K562 (cell line): ENCODE results near the gene FCSK. TPM values are rescaled to one million over a fixed set of nuclear protein-coding genes. Genes with fewer than 3 reads are reported as not detected.
A peak's percentile ranks its signal among the peaks of the same experiment; 100 is the strongest.

ENCODE experiments used
- ATAC-seq: fragments of 200-7000 bp; cut with Tn5 transposase; 3 replicates; pipeline ENCODE4 v1.9.1; 2020; ENCODE audit warnings: moderate library complexity
- BruUV-seq: library from RNA; stranded (reverse); fragments of 400-500 nt; replicated peaks from 2 replicates; lab custom pipeline; 2021; lab: Mats Ljungman, UMichigan
- CTCF ChIA-PET: fragments of 300-600 bp; formaldehyde crosslinking; extraction: SDS; loops from one replicate; lab custom pipeline; 2021; ENCODE audit warnings: low intra/inter-chr PET ratio; lab: Yijun Ruan, JAX
- POLR2A ChIA-PET: fragments of 300-600, 350-650 bp; sonication (Branson Sonifier 250); formaldehyde crosslinking; extraction: SDS; loops from one replicate; lab custom pipeline; 2021; ENCODE audit warnings: antibody characterized with exemption, inconsistent platforms; lab: Yijun Ruan, JAX
- DNase-seq, 4 experiments: peaks; one replicate each; pipeline versions ENCODE4 v3.0.0 to v3.0.0-alpha.2; 2011 to 2018; ENCODE audit warnings: low spot score in 3 of 4, mixed read lengths in 3 of 4; ENCODE audit errors: extremely low read depth in 1 of 4
- FAIRE-seq: peaks from 2 replicates; lab custom pipeline; 2011; peaks lifted over from hg19 to GRCh38; lab: Jason Lieb, UNC
- H2AFZ ChIP-seq: 2 replicates; pipeline ENCODE4 v1.6.0; 2011; ENCODE audit warnings: low read depth, low read length, control low read depth, inconsistent platforms
- H3K27ac ChIP-seq: fragments of 200-600 bp; 3 replicates; pipeline ENCODE4 v1.8.0; 2011; ENCODE audit warnings: low read depth, mild to moderate bottlenecking, control low read depth, inconsistent platforms, low read length, moderate library complexity, mixed read lengths; ENCODE audit errors: extremely low read depth
- H3K27me3 ChIP-seq, 2 experiments: fragments of 300-600 bp in 1 of 2; 2 replicates in 1 of 2; 3 replicates in 1 of 2; pipeline versions ENCODE4 v1.6.0 to v1.8.0; 2011; ENCODE audit warnings: inconsistent platforms in 2 of 2, low read length in 2 of 2, mild to moderate bottlenecking in 1 of 2, mixed read lengths in 1 of 2, moderate library complexity in 1 of 2; ENCODE audit not compliant: control insufficient read depth in 2 of 2, insufficient read depth in 2 of 2
- H3K36me3 ChIP-seq: fragments of 300-600 bp; 3 replicates; pipeline ENCODE4 v1.8.0; 2011; ENCODE audit warnings: mild to moderate bottlenecking, low read length, inconsistent platforms; ENCODE audit not compliant: control insufficient read depth, insufficient read depth
- H3K4me1 ChIP-seq, 2 experiments: fragments of 200-600 bp in 1 of 2; replicated peaks in 1 of 2; 2 replicates in 1 of 2; 3 replicates in 1 of 2; pipeline versions ENCODE4 v1.5.1 to v1.8.0; 2011; ENCODE audit warnings: inconsistent platforms in 2 of 2, low read length in 2 of 2, mild to moderate bottlenecking in 1 of 2, mixed read lengths in 1 of 2, moderate library complexity in 1 of 2; ENCODE audit not compliant: control insufficient read depth in 2 of 2, insufficient read depth in 2 of 2
- H3K4me2 ChIP-seq: 2 replicates; pipeline ENCODE4 v1.6.1; 2011; ENCODE audit warnings: low read length, control low read depth, inconsistent platforms, mixed read lengths; ENCODE audit not compliant: insufficient read depth
- H3K4me3 ChIP-seq: fragments of 200-600 bp; sonication (generic), shearing (Covaris generic); 2 replicates; pipeline ENCODE4 v1.5.1; 2016; ENCODE audit warnings: control low read depth, inconsistent platforms
- H3K79me2 ChIP-seq: fragments of 200-600 bp; 3 replicates; pipeline ENCODE4 v1.8.0; 2011; ENCODE audit warnings: low read length, inconsistent platforms; ENCODE audit not compliant: control insufficient read depth, insufficient read depth
- H3K9ac ChIP-seq, 2 experiments: 2 replicates each; pipeline versions ENCODE4 v1.6.0 to v1.6.1; 2011; ENCODE audit warnings: low read depth in 2 of 2, low read length in 2 of 2, control low read depth in 1 of 2, inconsistent platforms in 1 of 2, mild to moderate bottlenecking in 1 of 2, mixed read lengths in 1 of 2; ENCODE audit not compliant: insufficient read depth in 1 of 2
- H3K9me1 ChIP-seq: one replicate; pipeline ENCODE4 v1.6.0; 2011; ENCODE audit warnings: inconsistent platforms, mild to moderate bottlenecking, low read length, moderate library complexity; ENCODE audit not compliant: control insufficient read depth, insufficient read depth
- H3K9me3 ChIP-seq: replicated peaks from 2 replicates; pipeline ENCODE4 v1.5.1; 2011; ENCODE audit warnings: low read depth, low read length, inconsistent platforms; ENCODE audit not compliant: control insufficient read depth, insufficient read depth
- H4K20me1 ChIP-seq: replicated peaks from 2 replicates; pipeline ENCODE4 v1.6.1; 2011; ENCODE audit warnings: low read length, inconsistent platforms, mixed read lengths; ENCODE audit not compliant: control insufficient read depth, insufficient read depth
- C11orf30 ChIP-seq: fragments of 450-650 bp; IDR thresholded peaks from 2 replicates; pipeline ENCODE4 v1.6.1; 2016; ENCODE audit warnings: low read depth, mild to moderate bottlenecking
- CBX3 ChIP-seq, 2 experiments: IDR thresholded peaks; 1 replicate in 1 of 2; 2 replicates in 1 of 2; pipeline ENCODE4 v1.6.1; 2012; ENCODE audit warnings: inconsistent platforms in 2 of 2, low read length in 2 of 2, borderline replicate concordance in 1 of 2, control low read depth in 1 of 2
- EWSR1 ChIP-seq: fragments of 450-650 bp; IDR thresholded peaks from 2 replicates; pipeline ENCODE4 v1.6.1; 2018; ENCODE audit warnings: borderline replicate concordance, mild to moderate bottlenecking, low read depth, moderate library complexity; ENCODE audit not compliant: partially characterized antibody
- FOS ChIP-seq: IDR thresholded peaks from 3 replicates; pipeline ENCODE4 v1.6.1; 2011; ENCODE audit not compliant: insufficient read length; ENCODE audit errors: extremely low read depth
- KLF6 ChIP-seq: fragments of 250-450 bp; sonication (Bioruptor Pico); IDR thresholded peaks from 2 replicates; pipeline ENCODE4 v1.4.0; 2020; ENCODE audit warnings: mild to moderate bottlenecking, moderate library complexity, borderline replicate concordance
- MAFF ChIP-seq: IDR thresholded peaks from 2 replicates; pipeline ENCODE4 v1.6.1; 2012; ENCODE audit warnings: low read length, improper control_type of control experiment
- NCOA1 ChIP-seq: fragments of 450-650 bp; IDR thresholded peaks from 2 replicates; pipeline ENCODE4 v1.6.1; 2016; ENCODE audit warnings: low read depth
- SUPT5H ChIP-seq: fragments of 450-650 bp; IDR thresholded peaks from 2 replicates; pipeline ENCODE4 v1.6.1; 2016
- TAF15 ChIP-seq: fragments of 200-400 bp; formaldehyde crosslinking; IDR thresholded peaks from 2 replicates; pipeline ENCODE4 v1.6.1; 2017; ENCODE audit warnings: mild to moderate bottlenecking, low read depth, low read length, moderate library complexity
- TAF7 ChIP-seq: fragments of 450-650 bp; IDR thresholded peaks from 2 replicates; pipeline ENCODE4 v1.6.1; 2016; ENCODE audit warnings: missing genetic modification characterization, missing compliant biosample characterization
- ZBTB8A ChIP-seq: fragments of 450-650 bp; IDR thresholded peaks from 2 replicates; pipeline ENCODE4 v1.6.1; 2018; ENCODE audit warnings: mild to moderate bottlenecking, moderate library complexity; ENCODE audit not compliant: partially characterized antibody
- ZKSCAN3 ChIP-seq: fragments of 250-450 bp; sonication (Bioruptor Pico); IDR thresholded peaks from 2 replicates; pipeline ENCODE4 v1.4.0; 2020
- ZNF143 ChIP-seq: sonication (generic); formaldehyde crosslinking; IDR thresholded peaks from 2 replicates; pipeline ENCODE4 v1.9.0; 2022; ENCODE audit warnings: mild to moderate bottlenecking, missing genetic modification reagents
- ZNF583 ChIP-seq: fragments of 250-450 bp; sonication (Bioruptor Pico); IDR thresholded peaks from 2 replicates; pipeline ENCODE4 v1.4.0; 2020
- ZNF589 ChIP-seq: fragments of 200-800 bp; sonication (Bioruptor generic); IDR thresholded peaks from 2 replicates; pipeline ENCODE4 v1.6.1; 2016; ENCODE audit warnings: low read depth, missing genetic modification characterization, missing compliant biosample characterization
- ZNF785 ChIP-seq: fragments of 250-450 bp; sonication (Bioruptor Pico); IDR thresholded peaks from 2 replicates; pipeline ENCODE4 v1.4.0; 2020; ENCODE audit warnings: mild to moderate bottlenecking
- WGBS: fragments of 100-300 bp; shearing (Covaris generic); methylation state at CpG from one replicate; pipeline ENCODE4 v1.1.6; 2016; ENCODE audit warnings: low coverage, mixed read lengths; ENCODE audit not compliant: insufficient coverage; ENCODE audit errors: missing lambda C conversion rate; 5-methylcytosine and 5-hydroxymethylcytosine counted together
- in situ Hi-C: fragments of 300-500 bp; cut with MboI; formaldehyde crosslinking; loops from 4 replicates; pipeline ENCODE4 v1.15.0; 2018; ENCODE audit warnings: inconsistent platforms, mixed read lengths
- intact Hi-C: fragments of 100-400 bp; cut with micrococcal nuclease; formaldehyde crosslinking; loops from 2 replicates; pipeline ENCODE4 v1.14.2; 2022
- polyA plus RNA-seq, 8 experiments: library from polyadenylated mRNA; depleted of rRNA in 4 of 8; stranded (reverse) in 5 of 8; unstranded in 3 of 8; fragments of >200 nt; fragmentation: Nextera tagmentation in 2 of 8; fragmentation: Illumina TruSeq in 1 of 8; extraction: Ambion mirVana in 2 of 8; extraction: Trizol in 1 of 8; gene quantifications; 2 replicates each; pipeline versions ENCODE4 v1.2.1 to v1.2.3, GENCODE V29; 2011 to 2014; ENCODE audit warnings: inconsistent platforms in 1 of 8, missing spikeins in 1 of 8
- total RNA-seq, 7 experiments: library from RNA; depleted of rRNA in 6 of 7; stranded (reverse); fragments of >200 nt in 6 of 7; fragmentation: Illumina TruSeq in 2 of 7; extraction: Trizol in 2 of 7; gene quantifications; 2 replicates each; pipeline versions ENCODE4 v1.2.1 to v1.2.3, GENCODE V29; 2011 to 2021; ENCODE audit warnings: low replicate concordance in 1 of 7
- TF ChIP-seq, protein P1 (sequence below), 2 experiments: IDR thresholded peaks; 2 replicates each; pipeline ENCODE4 v1.6.1; 2012; ENCODE audit warnings: improper control_type of control experiment in 2 of 2, low read depth in 2 of 2, low read length in 2 of 2, borderline replicate concordance in 1 of 2
- TF ChIP-seq, protein P2 (sequence below): fragments of 250-450 bp; sonication (Bioruptor Pico); IDR thresholded peaks from 2 replicates; pipeline ENCODE4 v1.5.0; 2020; ENCODE audit warnings: mild to moderate bottlenecking
- TF ChIP-seq, protein P3 (sequence below): sonication (generic); formaldehyde crosslinking; IDR thresholded peaks from 2 replicates; pipeline ENCODE4 v1.8.0; 2022; ENCODE audit warnings: mild to moderate bottlenecking, missing genetic modification reagents

FCSK gene
- total and polyA plus RNA-seq, 9 of the 15 experiments (the other 6 are each of a cell fraction or from before 2014, with no cell fraction given) = 0.92 to 18.6 (median 8.3) TPM

DNA sequence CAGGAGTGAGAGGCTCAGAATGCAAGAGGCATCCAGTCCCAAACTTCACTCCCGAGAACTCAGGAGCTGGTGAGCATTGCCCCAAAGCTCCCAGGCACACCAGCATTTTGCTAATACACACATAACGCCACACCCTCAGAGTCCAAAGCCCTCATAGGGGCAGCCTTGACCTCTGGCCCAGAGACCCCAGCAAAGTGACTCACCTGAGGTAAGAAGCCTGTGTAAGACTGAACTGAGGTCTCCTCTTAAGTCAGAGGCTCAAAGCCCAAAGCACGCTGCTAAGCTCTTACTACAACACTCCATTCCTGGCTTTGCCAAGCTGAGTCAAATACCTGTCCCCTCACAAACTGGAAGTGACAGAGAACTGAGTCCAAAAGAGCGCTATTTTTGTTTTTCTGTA lies 31.9 kb upstream of the FCSK start (continued):
- TF ChIP-seq ZBTB8A (no peak), ZKSCAN3 (CRISPR knock-in tag) (no peak), EWSR1 (no peak)

DNA sequence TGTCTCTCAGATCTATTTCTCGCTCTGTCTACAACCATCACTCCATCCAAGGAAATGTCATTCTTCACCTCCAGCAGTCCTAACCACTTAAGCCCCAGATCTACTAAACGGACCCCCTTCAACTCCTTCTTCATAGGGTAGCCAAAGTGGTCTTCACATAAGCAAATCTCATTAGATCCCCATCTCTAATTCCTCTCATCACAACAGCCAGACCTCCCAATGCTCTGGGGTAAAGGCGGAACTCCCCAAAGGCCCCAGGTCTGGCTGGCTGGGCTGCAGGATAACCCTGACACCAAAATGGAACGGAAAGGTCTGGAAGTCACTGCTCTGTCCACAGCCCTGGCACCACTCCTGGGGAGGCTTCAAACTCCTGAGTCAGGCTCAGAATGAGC lies 26.6 kb upstream of the FCSK start:
- no peak for ATAC-seq
- ChIA-PET CTCF (no interaction called here), POLR2A (interaction anchor here (0.5 to 1.6 kb wide), 11 partner anchors 9 to 1092 kb away, joined by 3 to 14 read pairs (median 4); no protein-coding TSS in a partner anchor)
- intact Hi-C loops = loop anchor here (1.0 to 2.0 kb wide), 4 partner anchors 10 to 97 kb away; no protein-coding TSS in a partner anchor
- WGBS = 16% methylated on average over 4 of the region's 4 CpGs
- H3K9ac ChIP-seq = peak overlapping the region; percentile 77 to 85
- H3K4me3 ChIP-seq = no peak overlapping the region; the same call in 1 of the 2 replicates
- H3K79me2 ChIP-seq = peaks cover 91% of the 10 kb centered on the region
- H3K27me3 ChIP-seq = no peaks in the 10 kb centered on the region
- H3K27ac ChIP-seq = peak overlapping the region; percentile 98
- H3K36me3 ChIP-seq = peaks cover 50% of the 10 kb centered on the region
- H3K4me1 ChIP-seq = peaks cover 75 to 78% of the 10 kb centered on the region in 2 experiments
- H3K4me2 ChIP-seq = peak overlapping the region; percentile 67
- no peak for DNase-seq
- H4K20me1 ChIP-seq = 0 out of 2 replicates have a peak, but pooled peaks cover under 1% of the 10 kb centered on the region
- TSS peak; percentile 22 for BruUV-seq
- in situ Hi-C loops = no loop called here
- no peak for FAIRE-seq
- H3K9me3 ChIP-seq = no peaks in the 10 kb centered on the region
- no peak overlapping the region for H2AFZ ChIP-seq
- H3K9me1 ChIP-seq = no peaks in the 10 kb centered on the region
- TF ChIP-seq ZNF583 (CRISPR knock-in tag) (0 out of 2 replicates have a peak, but pooled peaks have one; percentile 89), ZNF589 (CRISPR knock-in tag) (no peak), SUPT5H (peak; percentile 18; the same call in 1 of the 2 replicates), FOS (no peak), CBX3 (IDR thresholded peaks at IDR 0.05; ENCODE audit: borderline replicate concordance in 1 of 2, low read length in 2 of 2) (no peak), TAF7 (no peak; the same call in 1 of the 2 replicates), C11orf30 (peak; percentile 86), KLF6 (CRISPR knock-in tag) (peak; percentile 17; the same call in 1 of the 2 replicates), ZNF143 (CRISPR knock-in tag) (peak; percentile 39; the same call in 1 of the 2 replicates), ZNF785 (CRISPR knock-in tag) (no peak), TAF15 (no peak), NCOA1 (no peak), MAFF (peak; percentile 55)
- TF ChIP-seq, protein P1, sequence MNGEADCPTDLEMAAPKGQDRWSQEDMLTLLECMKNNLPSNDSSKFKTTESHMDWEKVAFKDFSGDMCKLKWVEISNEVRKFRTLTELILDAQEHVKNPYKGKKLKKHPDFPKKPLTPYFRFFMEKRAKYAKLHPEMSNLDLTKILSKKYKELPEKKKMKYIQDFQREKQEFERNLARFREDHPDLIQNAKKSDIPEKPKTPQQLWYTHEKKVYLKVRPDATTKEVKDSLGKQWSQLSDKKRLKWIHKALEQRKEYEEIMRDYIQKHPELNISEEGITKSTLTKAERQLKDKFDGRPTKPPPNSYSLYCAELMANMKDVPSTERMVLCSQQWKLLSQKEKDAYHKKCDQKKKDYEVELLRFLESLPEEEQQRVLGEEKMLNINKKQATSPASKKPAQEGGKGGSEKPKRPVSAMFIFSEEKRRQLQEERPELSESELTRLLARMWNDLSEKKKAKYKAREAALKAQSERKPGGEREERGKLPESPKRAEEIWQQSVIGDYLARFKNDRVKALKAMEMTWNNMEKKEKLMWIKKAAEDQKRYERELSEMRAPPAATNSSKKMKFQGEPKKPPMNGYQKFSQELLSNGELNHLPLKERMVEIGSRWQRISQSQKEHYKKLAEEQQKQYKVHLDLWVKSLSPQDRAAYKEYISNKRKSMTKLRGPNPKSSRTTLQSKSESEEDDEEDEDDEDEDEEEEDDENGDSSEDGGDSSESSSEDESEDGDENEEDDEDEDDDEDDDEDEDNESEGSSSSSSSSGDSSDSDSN (IDR thresholded peaks at IDR 0.05; ENCODE audit: borderline replicate concordance in 1 of 2, low read depth in 2 of 2, low read length in 2 of 2) = 0 out of 4 replicates have a peak, but pooled peaks of 1 of the 2 experiments have one; percentile 32
- TF ChIP-seq, protein P2, sequence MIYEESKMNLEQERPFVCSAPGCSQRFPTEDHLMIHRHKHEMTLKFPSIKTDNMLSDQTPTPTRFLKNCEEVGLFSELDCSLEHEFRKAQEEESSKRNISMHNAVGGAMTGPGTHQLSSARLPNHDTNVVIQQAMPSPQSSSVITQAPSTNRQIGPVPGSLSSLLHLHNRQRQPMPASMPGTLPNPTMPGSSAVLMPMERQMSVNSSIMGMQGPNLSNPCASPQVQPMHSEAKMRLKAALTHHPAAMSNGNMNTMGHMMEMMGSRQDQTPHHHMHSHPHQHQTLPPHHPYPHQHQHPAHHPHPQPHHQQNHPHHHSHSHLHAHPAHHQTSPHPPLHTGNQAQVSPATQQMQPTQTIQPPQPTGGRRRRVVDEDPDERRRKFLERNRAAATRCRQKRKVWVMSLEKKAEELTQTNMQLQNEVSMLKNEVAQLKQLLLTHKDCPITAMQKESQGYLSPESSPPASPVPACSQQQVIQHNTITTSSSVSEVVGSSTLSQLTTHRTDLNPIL (CRISPR knock-in tag) = no peak
- TF ChIP-seq, protein P3, sequence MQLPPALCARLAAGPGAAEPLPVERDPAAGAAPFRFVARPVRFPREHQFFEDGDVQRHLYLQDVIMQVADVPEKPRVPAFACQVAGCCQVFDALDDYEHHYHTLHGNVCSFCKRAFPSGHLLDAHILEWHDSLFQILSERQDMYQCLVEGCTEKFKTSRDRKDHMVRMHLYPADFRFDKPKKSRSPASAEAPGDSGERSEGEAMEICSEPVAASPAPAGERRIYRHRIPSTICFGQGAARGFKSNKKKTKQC (CRISPR knock-in tag) = no peak
